GM21423 (cell line): ENCODE data around the gene OR2T2.
"Not testable (repeated sequence)": the region's sequence is repeated elsewhere in the genome, so short reads cannot be mapped to it uniquely, and the experiment has no call there.

Source experiments
- ATAC-seq: cut with Tn5 transposase; IDR thresholded peaks from one replicate; pipeline ENCODE4 v1.9.1; 2021; ENCODE audit warnings: mild to moderate bottlenecking, moderate library complexity; ENCODE audit not compliant: unreplicated experiment

OR2T2 gene

GRCh38 chr1:248445399-248445798 lies at the start of gene OR2T2:
Gene OR2T2, plus strand, starts transcription at chr1:248445637. Its CDS starts 7,161 bp downstream, at chr1:248452798.
- not testable (repeated sequence) for ATAC-seq

- no peak for ATAC-seq
Measured at GRCh38 chr1:248402748-248403147, 42.7 kb upstream of the OR2T2 start, which contains the start of gene OR2T1. Gene OR2T1, plus strand, starts transcription at chr1:248403048. Its CDS starts 3,100 bp downstream, at chr1:248406148.

- no peak for ATAC-seq
Measured at GRCh38 chr1:248404024-248404423, 41.4 kb upstream of the OR2T2 start.

GRCh38 chr1:248406721-248407692 lies 38.4 kb upstream of the OR2T2 start:
- ATAC-seq: no peak

- no peak for ATAC-seq
Measured at GRCh38 chr1:248416226-248416625, 29.2 kb upstream of the OR2T2 start.

- ATAC-seq: no peak
Measured at GRCh38 chr1:248417854-248418253, 27.6 kb upstream of the OR2T2 start.

- no peak for ATAC-seq
Measured at GRCh38 chr1:248421384-248421783, 24.1 kb upstream of the OR2T2 start.

GRCh38 chr1:248427526-248428191 lies 17.8 kb upstream of the OR2T2 start:
- peak; percentile 60 for ATAC-seq

- ATAC-seq: peak; percentile 95
Measured at GRCh38 chr1:248428192-248428533, 17.3 kb upstream of the OR2T2 start.

GRCh38 chr1:248431683-248432082 lies 13.8 kb upstream of the OR2T2 start:
- ATAC-seq: not testable (repeated sequence)

GRCh38 chr1:248432201-248432600 lies 13.2 kb upstream of the OR2T2 start:
- ATAC-seq: not testable (repeated sequence)

- not testable (repeated sequence) for ATAC-seq
Measured at GRCh38 chr1:248433811-248434415, 11.5 kb upstream of the OR2T2 start.

GRCh38 chr1:248434913-248435312 lies 10.5 kb upstream of the OR2T2 start:
- ATAC-seq: not testable (repeated sequence)

- peak; percentile 50 for ATAC-seq
Measured at GRCh38 chr1:248436303-248436702, 9.1 kb upstream of the OR2T2 start.

- not testable (repeated sequence) for ATAC-seq
Measured at GRCh38 chr1:248438668-248439067, 6.8 kb upstream of the OR2T2 start.

- not testable (repeated sequence) for ATAC-seq
Measured at GRCh38 chr1:248439283-248439682, 6.2 kb upstream of the OR2T2 start.

- ATAC-seq: not testable (repeated sequence)
Measured at GRCh38 chr1:248442500-248443277, 2.7 kb upstream of the OR2T2 start.

- ATAC-seq: not testable (repeated sequence)
Measured at GRCh38 chr1:248444603-248445002, 834 bp upstream of the OR2T2 start.

- peak; percentile 51 for ATAC-seq
Measured at GRCh38 chr1:248448409-248449074, 3.1 kb downstream of the OR2T2 start.
